Activated CD4-positive, alpha-beta memory T cell treated with anti-CD3 and anti-CD28 coated beads, Interleukin-2, amount 10 ng/mL, durations not matched to agents 7 days and 5 days (primary cell): Measurements from ENCODE around the gene HDAC6. TPM values are rescaled to one million over a fixed set of nuclear protein-coding genes. Genes with fewer than 3 reads are reported as not detected.
"Not testable (repeated sequence)": the region's sequence is repeated elsewhere in the genome, so short reads cannot be mapped to it uniquely, and the experiment has no call there.

Experiments used
- CTCF ChIA-PET: fragments of 350-600 bp; sonication (Branson Sonifier 250); formaldehyde crosslinking; loops from one replicate; lab custom pipeline; 2021; ENCODE audit warnings: antibody characterized with exemption, inconsistent platforms; lab: Charles Lee
- POLR2A ChIA-PET: fragments of 350-600 bp; sonication (Branson Sonifier 250); formaldehyde crosslinking; loops from one replicate; lab custom pipeline; 2021; ENCODE audit warnings: antibody characterized with exemption; lab: Charles Lee
- DNase-seq: peaks from one replicate; pipeline ENCODE4 v3.0.0-alpha.2; 2020
- H3K27ac Mint-ChIP-seq: one replicate; pipeline ENCODE4 v1.8.0; 2021; ENCODE audit warnings: mild to moderate bottlenecking, mixed read lengths
- H3K27me3 Mint-ChIP-seq: one replicate; pipeline ENCODE4 v1.8.0; 2021; ENCODE audit warnings: mixed read lengths
- H3K36me3 Mint-ChIP-seq: one replicate; pipeline ENCODE4 v1.8.0; 2021; ENCODE audit warnings: low read depth, mixed read lengths
- H3K4me1 Mint-ChIP-seq: one replicate; pipeline ENCODE4 v1.8.0; 2021; ENCODE audit warnings: mixed read lengths
- H3K4me3 Mint-ChIP-seq: one replicate; pipeline ENCODE4 v1.8.0; 2021; ENCODE audit warnings: mild to moderate bottlenecking, mixed read lengths
- H3K9me3 Mint-ChIP-seq: one replicate; pipeline ENCODE4 v1.8.0; 2021; ENCODE audit warnings: mixed read lengths
- total RNA-seq, 2 experiments: library from RNA; stranded (reverse); gene quantifications; one replicate each; pipeline ENCODE4 v1.2.3, GENCODE V29; 2021

HDAC6 gene
- total RNA-seq, 2 experiments from 2014 or later: 89.0 to 90.3 TPM

GRCh38 chrX:48834383-48834709 is 32.5 kb downstream of the HDAC6 start:
- DNase-seq: no peak
- H3K9me3 Mint-ChIP-seq: no peaks in the 10 kb centered on the region
- peaks cover 11% of the 10 kb centered on the region for H3K4me1 Mint-ChIP-seq
- H3K27ac Mint-ChIP-seq: no peak overlapping the region
- peak overlapping the region; percentile 66 for H3K4me3 Mint-ChIP-seq
- H3K27me3 Mint-ChIP-seq: peaks cover 46% of the 10 kb centered on the region
- ChIA-PET CTCF (no interaction called here), POLR2A (no interaction called here)
- peaks cover 3% of the 10 kb centered on the region for H3K36me3 Mint-ChIP-seq

- DNase-seq: no peak
- ChIA-PET CTCF (interaction anchor here (0.6 to 0.7 kb wide), 2 partner anchors 9 to 34 kb away, joined by 3 read pairs; partner anchors contain the start of gene HDAC6), POLR2A (no interaction called here)
- Mint-ChIP-seq H3K36me3 (peaks cover 3% of the 10 kb centered on the region), H3K4me3 (peak within 1 kb of the TSS; percentile 66), H3K27ac (no peak within 1 kb of the TSS), H3K9me3 (no peaks in the 10 kb centered on the region), H3K27me3 (peaks cover 39% of the 10 kb centered on the region), H3K4me1 (peaks cover 11% of the 10 kb centered on the region)
These were observed 33.9 kb downstream of the HDAC6 start, which contains the start of gene PCSK1N for GRCh38 chrX:48835524-48836329. PCSK1N (minus strand) TSS chrX:48835610; CDS start chrX:48835532, 78 bp downstream.

GRCh38 chrX:48839686-48840085 is 37.8 kb downstream of the HDAC6 start:
- no peak overlapping the region for H3K4me3 Mint-ChIP-seq
- DNase-seq: no peak
- ChIA-PET POLR2A (no interaction called here), CTCF (no interaction called here)
- peaks cover 19% of the 10 kb centered on the region for H3K27me3 Mint-ChIP-seq
- no peaks in the 10 kb centered on the region for H3K9me3 Mint-ChIP-seq
- H3K36me3 Mint-ChIP-seq: peaks cover 2% of the 10 kb centered on the region
- no peak overlapping the region for H3K27ac Mint-ChIP-seq
- peaks cover 3% of the 10 kb centered on the region for H3K4me1 Mint-ChIP-seq

- DNase-seq: no peak
- Mint-ChIP-seq H3K9me3 (peaks cover 3% of the 10 kb centered on the region), H3K4me3 (no peak overlapping the region), H3K27me3 (peaks cover 8% of the 10 kb centered on the region), H3K4me1 (peaks cover 4% of the 10 kb centered on the region), H3K36me3 (no peaks in the 10 kb centered on the region), H3K27ac (no peak overlapping the region)
- CTCF ChIA-PET: no interaction called here
- POLR2A ChIA-PET: no interaction called here
These were observed 47.0 kb downstream of the HDAC6 start for GRCh38 chrX:48848847-48849246.

- Mint-ChIP-seq H3K27me3 (peaks cover 15% of the 10 kb centered on the region), H3K27ac (no peak overlapping the region), H3K9me3 (peaks cover 3% of the 10 kb centered on the region), H3K4me3 (no peak overlapping the region), H3K4me1 (peaks cover 9% of the 10 kb centered on the region), H3K36me3 (no peaks in the 10 kb centered on the region)
- no peak for DNase-seq
- ChIA-PET CTCF (interaction anchor here (0.6 kb wide), 1 partner anchor 9 kb away, joined by 4 read pairs; no protein-coding TSS in a partner anchor), POLR2A (no interaction called here)
These were observed 51.0 kb downstream of the HDAC6 start for GRCh38 chrX:48852857-48853256.

GRCh38 chrX:48853494-48853893 is 51.6 kb downstream of the HDAC6 start:
- DNase-seq, H3K27ac Mint-ChIP-seq, H3K4me3 Mint-ChIP-seq, H3K36me3 Mint-ChIP-seq, POLR2A ChIA-PET, CTCF ChIA-PET, H3K4me1 Mint-ChIP-seq, H3K9me3 Mint-ChIP-seq: not testable (repeated sequence)
- H3K27me3 Mint-ChIP-seq: peaks cover 15% of the 10 kb centered on the region

GRCh38 chrX:48854121-48854804 is 52.4 kb downstream of the HDAC6 start:
- H3K4me1 Mint-ChIP-seq, H3K36me3 Mint-ChIP-seq, H3K9me3 Mint-ChIP-seq, DNase-seq, H3K27ac Mint-ChIP-seq, POLR2A ChIA-PET, H3K4me3 Mint-ChIP-seq: not testable (repeated sequence)
- CTCF ChIA-PET: interaction anchor here (1.1 kb wide), 1 partner anchor 92 kb away, joined by 3 read pairs; no protein-coding TSS in a partner anchor
- peaks cover 11% of the 10 kb centered on the region for H3K27me3 Mint-ChIP-seq

GRCh38 chrX:48854898-48855297 is 53.0 kb downstream of the HDAC6 start:
- H3K27ac Mint-ChIP-seq: no peak overlapping the region
- H3K4me3 Mint-ChIP-seq: no peak overlapping the region
- H3K4me1 Mint-ChIP-seq: peaks cover 5% of the 10 kb centered on the region
- H3K36me3 Mint-ChIP-seq: no peaks in the 10 kb centered on the region
- ChIA-PET POLR2A (no interaction called here), CTCF (interaction anchor here (1.1 kb wide), 1 partner anchor 92 kb away, joined by 3 read pairs; no protein-coding TSS in a partner anchor)
- H3K9me3 Mint-ChIP-seq: peaks cover 3% of the 10 kb centered on the region
- H3K27me3 Mint-ChIP-seq: peaks cover 11% of the 10 kb centered on the region
- DNase-seq: peak; percentile 16

GRCh38 chrX:48864210-48864609 is 62.3 kb downstream of the HDAC6 start:
- no peaks in the 10 kb centered on the region for H3K4me1 Mint-ChIP-seq
- CTCF ChIA-PET: no interaction called here
- H3K27ac Mint-ChIP-seq: no peak overlapping the region
- POLR2A ChIA-PET: no interaction called here
- H3K36me3 Mint-ChIP-seq: no peaks in the 10 kb centered on the region
- no peaks in the 10 kb centered on the region for H3K9me3 Mint-ChIP-seq
- peaks cover 7% of the 10 kb centered on the region for H3K27me3 Mint-ChIP-seq
- no peak overlapping the region for H3K4me3 Mint-ChIP-seq
- no peak for DNase-seq

- H3K9me3 Mint-ChIP-seq, DNase-seq, H3K27me3 Mint-ChIP-seq, H3K36me3 Mint-ChIP-seq, POLR2A ChIA-PET, H3K4me3 Mint-ChIP-seq, H3K27ac Mint-ChIP-seq, CTCF ChIA-PET, H3K4me1 Mint-ChIP-seq: not testable (repeated sequence)
These were observed 70.2 kb downstream of the HDAC6 start for GRCh38 chrX:48872017-48872416.

Other genes starting within 250 kb of the HDAC6 start
- 100 to 1,000 TPM; 180 to 182 TPM for gene RBM3, start 227.6 kb upstream of the HDAC6 start, total RNA-seq
- 10 to 100 TPM; 48.5 to 53.5 TPM for gene WDR13, start 204.6 kb upstream of the HDAC6 start, total RNA-seq
- 100 to 1,000 TPM; 156 to 157 TPM for gene WAS, start 118.3 kb upstream of the HDAC6 start, total RNA-seq
- 10 to 100 TPM; 30.3 to 33.2 TPM for gene SUV39H1, start 105.3 kb upstream of the HDAC6 start, total RNA-seq
- not detected for gene GLOD5, start 40.3 kb upstream of the HDAC6 start, total RNA-seq
- gene GATA1, start 15.5 kb upstream of the HDAC6 start, total RNA-seq: not detected
- gene ERAS, start 24.4 kb downstream of the HDAC6 start, total RNA-seq: not detected
- gene PCSK1N, start 33.5 kb downstream of the HDAC6 start, total RNA-seq: 1 to 10 TPM; 1.4 to 1.6 TPM
- 10 to 100 TPM; 55.2 to 60.6 TPM for gene TIMM17B, start 95.7 kb downstream of the HDAC6 start, total RNA-seq
- gene PQBP1, start 95.9 kb downstream of the HDAC6 start, total RNA-seq: 10 to 100 TPM; 78.5 to 79.6 TPM
- 10 to 100 TPM; 17.9 to 18.3 TPM for gene SLC35A2, start 109.6 kb downstream of the HDAC6 start, total RNA-seq
- gene PIM2, start 117.0 kb downstream of the HDAC6 start, total RNA-seq: 100 to 1,000 TPM; 354 to 359 TPM
- 10 to 100 TPM; 63.2 to 63.7 TPM for gene OTUD5, start 155.5 kb downstream of the HDAC6 start, total RNA-seq
- 1 to 10 TPM; 4.9 TPM for gene KCND1, start 169.8 kb downstream of the HDAC6 start, total RNA-seq
- gene GRIPAP1, start 200.2 kb downstream of the HDAC6 start, total RNA-seq: 100 to 1,000 TPM; 104 to 116 TPM
- 10 to 100 TPM; 32.2 to 32.7 TPM for gene TFE3, start 241.3 kb downstream of the HDAC6 start, total RNA-seq